ENCODE data around the gene AMZ2. TPM values are rescaled to one million over a fixed set of nuclear protein-coding genes. Genes with fewer than 3 reads are reported as not detected.

AMZ2 gene, protein sequence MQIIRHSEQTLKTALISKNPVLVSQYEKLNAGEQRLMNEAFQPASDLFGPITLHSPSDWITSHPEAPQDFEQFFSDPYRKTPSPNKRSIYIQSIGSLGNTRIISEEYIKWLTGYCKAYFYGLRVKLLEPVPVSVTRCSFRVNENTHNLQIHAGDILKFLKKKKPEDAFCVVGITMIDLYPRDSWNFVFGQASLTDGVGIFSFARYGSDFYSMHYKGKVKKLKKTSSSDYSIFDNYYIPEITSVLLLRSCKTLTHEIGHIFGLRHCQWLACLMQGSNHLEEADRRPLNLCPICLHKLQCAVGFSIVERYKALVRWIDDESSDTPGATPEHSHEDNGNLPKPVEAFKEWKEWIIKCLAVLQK
- polyA plus RNA-seq (2013, experiment 1 of 2) = 106 TPM
- 97.9 TPM for polyA plus RNA-seq (2013, experiment 2 of 2)

- peak within 1 kb of the TSS; percentile 85 to 89 for H3K4ac ChIP-seq (ENCODE audit: low read depth in 1 of 2, low read length in 2 of 2)
- peak within 1 kb of the TSS; percentile 98 for H4K91ac ChIP-seq (ENCODE audit: low read length)
- no peak within 1 kb of the TSS for H2BK5ac ChIP-seq (ENCODE audit: low read depth, low read length, poor library complexity, severe bottlenecking)
- peaks cover 6% of the 10 kb centered on the region for H3K4me1 ChIP-seq (ENCODE audit: control insufficient read depth, insufficient read depth, low read depth, low read length)
- H4K8ac ChIP-seq (ENCODE audit: low read length) = peak within 1 kb of the TSS; percentile 99
- no peaks in the 10 kb centered on the region for H3K9me3 ChIP-seq (ENCODE audit: control insufficient read depth, low read length)
- peaks cover 3 to 30% of the 10 kb centered on the region in 2 experiments for H3K36me3 ChIP-seq (ENCODE audit: control insufficient read depth in 1 of 2, insufficient read depth in 2 of 2, low read depth in 1 of 2, low read length in 2 of 2)
- peak within 1 kb of the TSS; percentile 71 for H2BK120ac ChIP-seq (ENCODE audit: low read depth, low read length)
- H3K27ac ChIP-seq (ENCODE audit: low read length, poor library complexity, severe bottlenecking) = peak within 1 kb of the TSS; percentile 55
- H2AK5ac ChIP-seq (ENCODE audit: low read length, severe bottlenecking) = peak within 1 kb of the TSS; percentile 11
- peak within 1 kb of the TSS; percentile 89 for H2BK15ac ChIP-seq (ENCODE audit: low read depth, poor library complexity, severe bottlenecking)
- under 1% methylated on average over 79 of the region's 97 CpGs for WGBS
- peak within 1 kb of the TSS; percentile 94 to 99 for H3K18ac ChIP-seq (ENCODE audit: low read depth in 1 of 2, low read length in 2 of 2)
- peak within 1 kb of the TSS in 1 of 2 experiments; percentile 91 for H3K23ac ChIP-seq (ENCODE audit: low read length in 2 of 2)
- peak; percentile 93 for DNase-seq
- H3K14ac ChIP-seq (ENCODE audit: low read length in 2 of 2) = peak within 1 kb of the TSS in 1 of 2 experiments; percentile 80
- peak within 1 kb of the TSS; percentile 90 to 91 for H3K4me3 ChIP-seq (ENCODE audit: insufficient read depth in 1 of 2, low read depth in 1 of 2, low read length in 2 of 2)
- no peak within 1 kb of the TSS for H2BK12ac ChIP-seq (ENCODE audit: low read length in 2 of 2)
- H3K27me3 ChIP-seq (ENCODE audit: control insufficient read depth in 1 of 2, insufficient read depth in 1 of 2, low read length in 2 of 2) = no peaks in the 10 kb centered on the region
- peak within 1 kb of the TSS; percentile 87 for H3K4me2 ChIP-seq (ENCODE audit: low read length, poor library complexity, severe bottlenecking)
- peak within 1 kb of the TSS; percentile 58 for H2AFZ ChIP-seq (ENCODE audit: low read depth, low read length)
- H3K9ac ChIP-seq (ENCODE audit: low read length) = peak within 1 kb of the TSS; percentile 97
- peaks cover 11% of the 10 kb centered on the region for H3K79me1 ChIP-seq (replicated peaks; ENCODE audit: low read length, poor library complexity, severe bottlenecking)
Observed at GRCh38 chr17:68247445-68248198, at the start of gene AMZ2. AMZ2 (plus strand) TSS chr17:68248043; CDS start chr17:68250188, 2,145 bp downstream.

GRCh38 chr17:68198931-68199836, 48.7 kb upstream of the AMZ2 start:
- H2BK15ac ChIP-seq (ENCODE audit: low read depth, poor library complexity, severe bottlenecking) = peak overlapping the region; percentile 52
- 5% methylated on average over 98 of the region's 101 CpGs for WGBS
- peaks cover 58 to 59% of the 10 kb centered on the region in 2 experiments for H3K27me3 ChIP-seq (ENCODE audit: control insufficient read depth in 1 of 2, insufficient read depth in 1 of 2, low read length in 2 of 2)
- no peaks in the 10 kb centered on the region for H3K79me1 ChIP-seq (replicated peaks; ENCODE audit: low read length, poor library complexity, severe bottlenecking)
- peaks cover 36% of the 10 kb centered on the region for H3K4me1 ChIP-seq (ENCODE audit: control insufficient read depth, insufficient read depth, low read depth, low read length)
- H2BK5ac ChIP-seq (ENCODE audit: low read depth, low read length, poor library complexity, severe bottlenecking) = no peak overlapping the region
- H4K8ac ChIP-seq (ENCODE audit: low read length) = peak overlapping the region; percentile 54
- H4K91ac ChIP-seq (ENCODE audit: low read length) = no peak overlapping the region
- peak overlapping the region; percentile 14 for H2AFZ ChIP-seq (ENCODE audit: low read depth, low read length)
- no peaks in the 10 kb centered on the region for H3K9me3 ChIP-seq (ENCODE audit: control insufficient read depth, low read length)
- H3K4me3 ChIP-seq (ENCODE audit: insufficient read depth in 1 of 2, low read depth in 1 of 2, low read length in 2 of 2) = peak overlapping the region in 1 of 2 experiments; percentile 36
- H3K14ac ChIP-seq (ENCODE audit: low read length in 2 of 2) = no peak overlapping the region
- no peak overlapping the region for H3K27ac ChIP-seq (ENCODE audit: low read length, poor library complexity, severe bottlenecking)
- H2BK120ac ChIP-seq (ENCODE audit: low read depth, low read length) = no peak overlapping the region
- no peak overlapping the region for H3K9ac ChIP-seq (ENCODE audit: low read length)
- no peak overlapping the region for H2BK12ac ChIP-seq (ENCODE audit: low read length in 2 of 2)
- H2AK5ac ChIP-seq (ENCODE audit: low read length, severe bottlenecking) = no peak overlapping the region
- peak overlapping the region; percentile 34 for H3K4me2 ChIP-seq (ENCODE audit: low read length, poor library complexity, severe bottlenecking)
- no peak overlapping the region for H3K18ac ChIP-seq (ENCODE audit: low read depth in 1 of 2, low read length in 2 of 2)
- no peak overlapping the region for H3K4ac ChIP-seq (ENCODE audit: low read depth in 1 of 2, low read length in 2 of 2)
- peaks cover 0 to 3% of the 10 kb centered on the region in 2 experiments for H3K36me3 ChIP-seq (ENCODE audit: control insufficient read depth in 1 of 2, insufficient read depth in 2 of 2, low read depth in 1 of 2, low read length in 2 of 2)
- peak overlapping the region in 1 of 2 experiments; percentile 9 for H3K23ac ChIP-seq (ENCODE audit: low read length in 2 of 2)
- DNase-seq = no peak

- peak; percentile 33 for DNase-seq
- H4K91ac ChIP-seq (ENCODE audit: low read length) = no peak overlapping the region
- no peak overlapping the region for H3K27ac ChIP-seq (ENCODE audit: low read length, poor library complexity, severe bottlenecking)
- H3K9ac ChIP-seq (ENCODE audit: low read length) = no peak overlapping the region
- H3K14ac ChIP-seq (ENCODE audit: low read length in 2 of 2) = no peak overlapping the region
- H3K79me1 ChIP-seq (replicated peaks; ENCODE audit: low read length, poor library complexity, severe bottlenecking) = no peaks in the 10 kb centered on the region
- peaks cover 41% of the 10 kb centered on the region for H3K4me1 ChIP-seq (ENCODE audit: control insufficient read depth, insufficient read depth, low read depth, low read length)
- no peak overlapping the region for H4K8ac ChIP-seq (ENCODE audit: low read length)
- peak overlapping the region in 1 of 2 experiments; percentile 68 for H3K4me3 ChIP-seq (ENCODE audit: insufficient read depth in 1 of 2, low read depth in 1 of 2, low read length in 2 of 2)
- no peak overlapping the region for H2BK5ac ChIP-seq (ENCODE audit: low read depth, low read length, poor library complexity, severe bottlenecking)
- no peaks in the 10 kb centered on the region for H3K9me3 ChIP-seq (ENCODE audit: control insufficient read depth, low read length)
- H2BK120ac ChIP-seq (ENCODE audit: low read depth, low read length) = no peak overlapping the region
- no peak overlapping the region for H2AK5ac ChIP-seq (ENCODE audit: low read length, severe bottlenecking)
- no peak overlapping the region for H3K23ac ChIP-seq (ENCODE audit: low read length in 2 of 2)
- 21% methylated on average over 30 of the region's 30 CpGs for WGBS
- no peak overlapping the region for H2BK12ac ChIP-seq (ENCODE audit: low read length in 2 of 2)
- H3K36me3 ChIP-seq (ENCODE audit: control insufficient read depth in 1 of 2, insufficient read depth in 2 of 2, low read depth in 1 of 2, low read length in 2 of 2) = peaks cover 0 to 3% of the 10 kb centered on the region in 2 experiments
- peak overlapping the region; percentile 37 for H3K4me2 ChIP-seq (ENCODE audit: low read length, poor library complexity, severe bottlenecking)
- H3K4ac ChIP-seq (ENCODE audit: low read depth in 1 of 2, low read length in 2 of 2) = no peak overlapping the region
- no peak overlapping the region for H2BK15ac ChIP-seq (ENCODE audit: low read depth, poor library complexity, severe bottlenecking)
- peaks cover 53 to 56% of the 10 kb centered on the region in 2 experiments for H3K27me3 ChIP-seq (ENCODE audit: control insufficient read depth in 1 of 2, insufficient read depth in 1 of 2, low read length in 2 of 2)
- no peak overlapping the region for H2AFZ ChIP-seq (ENCODE audit: low read depth, low read length)
- no peak overlapping the region for H3K18ac ChIP-seq (ENCODE audit: low read depth in 1 of 2, low read length in 2 of 2)
Observed at GRCh38 chr17:68199837-68200688, 47.8 kb upstream of the AMZ2 start.

Measured in mesenchymal stem cell (in vitro differentiated cells and primary cell).